ENCODE data around the gene PGAP6. TPM values are rescaled to one million over a fixed set of nuclear protein-coding genes. Genes with fewer than 3 reads are reported as not detected.

The PGAP6 gene
- total and polyA plus RNA-seq, 2 of the 8 experiments (the other 6 are each of a cell fraction or from before 2014, with no cell fraction given), result 86.8 to 364 TPM

GRCh38 chr16:340370-341091 lies 41.2 kb downstream of the PGAP6 start:
- 0 out of 2 replicates have a peak overlapping the region, but pooled peaks have one; percentile 30 for H2BK5ac ChIP-seq (ENCODE audit: low read depth, low read length)
- H3K56ac ChIP-seq (replicated peaks; ENCODE audit: insufficient read length, low read depth, low read length), result no peak overlapping the region
- H4K20me1 ChIP-seq (replicated peaks in 1 of 2; ENCODE audit: control insufficient read depth in 1 of 2, insufficient read depth in 2 of 2, low read length in 2 of 2), result peaks cover 13 to 27% of the 10 kb centered on the region in 2 experiments
- no peak overlapping the region for H3K9ac ChIP-seq (replicated peaks in 1 of 4; ENCODE audit: extremely low read depth in 1 of 4, low read depth in 3 of 4, low read length in 3 of 4)
- H3K18ac ChIP-seq (ENCODE audit: extremely low read depth, low read length), result no peak overlapping the region
- no peak overlapping the region for H3K4me2 ChIP-seq (ENCODE audit: insufficient read depth in 1 of 2, low read depth in 2 of 2, low read length in 2 of 2)
- no peak overlapping the region for H3K14ac ChIP-seq (ENCODE audit: insufficient read length)
- H3K27me3 ChIP-seq (replicated peaks in 1 of 4; ENCODE audit: control insufficient read depth in 3 of 4, extremely low read depth in 1 of 4, insufficient read depth in 3 of 4, low read length in 3 of 4), result no peaks in the 10 kb centered on the region
- no peak overlapping the region for H2BK20ac ChIP-seq (ENCODE audit: low read length)
- no peak overlapping the region for H2BK15ac ChIP-seq (ENCODE audit: low read length)
- peaks cover 0 to 2% (median 0%) of the 10 kb centered on the region in 4 experiments; a peak in 1 of 7 replicates for H3K4me1 ChIP-seq (replicated peaks in 1 of 4; ENCODE audit: control insufficient read depth in 3 of 4, insufficient read depth in 4 of 4, low read length in 3 of 4)
- H3K79me1 ChIP-seq (ENCODE audit: low read depth, low read length), result peaks cover 25% of the 10 kb centered on the region
- H4K8ac ChIP-seq (ENCODE audit: extremely low read depth, insufficient read depth, low read length), result no peak overlapping the region; the same call in 1 of the 2 replicates
- no peak overlapping the region for H3K23ac ChIP-seq (ENCODE audit: insufficient read length)
- H4K5ac ChIP-seq (ENCODE audit: insufficient read length, low read depth, low read length), result no peak overlapping the region
- no peak for DNase-seq (ENCODE audit: low read depth in 1 of 2, low spot score in 2 of 2)
- H4K91ac ChIP-seq (replicated peaks; ENCODE audit: insufficient read length, low read length), result no peak overlapping the region
- H3K27ac ChIP-seq (ENCODE audit: low read depth, low read length), result no peak overlapping the region; the same call in 1 of the 2 replicates
- H3K36me3 ChIP-seq (ENCODE audit: control insufficient read depth in 2 of 4, insufficient read depth in 4 of 4, low read length in 3 of 4), result peaks cover 3 to 11% (median 5%) of the 10 kb centered on the region in 4 experiments; a peak in 6 of 8 replicates
- FAIRE-seq, result no peak
- H2BK120ac ChIP-seq (replicated peaks; ENCODE audit: low read depth, low read length), result no peak overlapping the region
- no peak overlapping the region for H2BK12ac ChIP-seq (ENCODE audit: low read depth, low read length)
- H3K23me2 ChIP-seq (ENCODE audit: low read depth, low read length), result no peaks in the 10 kb centered on the region
- H3K79me2 ChIP-seq (ENCODE audit: control insufficient read depth in 1 of 2, insufficient read depth in 2 of 2, low read length in 2 of 2), result peaks cover 30 to 80% of the 10 kb centered on the region in 2 experiments
- no peak overlapping the region for H3K4me3 ChIP-seq (ENCODE audit: extremely low read depth in 1 of 4, insufficient read depth in 2 of 4, low read depth in 3 of 4, low read length in 4 of 4)
- H2AK5ac ChIP-seq (ENCODE audit: low read depth, low read length), result no peak overlapping the region
- H3K4ac ChIP-seq (replicated peaks; ENCODE audit: insufficient read length, low read depth, low read length), result no peak overlapping the region
- no peaks in the 10 kb centered on the region for H3K9me3 ChIP-seq (ENCODE audit: insufficient read depth in 2 of 2, low read depth in 1 of 2, low read length in 1 of 2)
- ChIA-PET CTCF (ENCODE audit: partially characterized antibody) (interaction anchor here (0.9 to 4.6 kb wide), 3 partner anchors 12 to 22 kb away, joined by 4 to 15 read pairs (median 6); partner anchors contain the start of gene AXIN1), POLR2A (ENCODE audit: partially characterized antibody) (interaction anchor here (1.1 kb wide), 1 partner anchor 11 kb away, joined by 3 read pairs; no protein-coding TSS in a partner anchor)
- H2AFZ ChIP-seq (ENCODE audit: low read length), result no peak overlapping the region
- 94% methylated on average over 22 of the region's 23 CpGs; no CpG with 5 or more reads in 1 of the 2 experiments for whole genome bisulfite sequencing, 2 experiments (ENCODE audit: extremely low coverage in 1 of 2, insufficient coverage in 1 of 2, insufficient read length in 1 of 2, insufficient replicate concordance in 2 of 2, low coverage in 1 of 2, low lambda C conversion rate in 2 of 2, missing lambda C conversion rate in 1 of 2)
- TF ChIP-seq RFX5 (IDR thresholded peaks at IDR 0.05; ENCODE audit: borderline replicate concordance, low read depth, low read length), result no peak
- TF ChIP-seq PHF8 (conservative IDR thresholded peaks at IDR 0.05; ENCODE audit: low read depth, low read length), result no peak
- no peak for TF ChIP-seq FOSL1 (IDR thresholded peaks at IDR 0.05; ENCODE audit: insufficient read depth, low read depth, low read length)
- TF ChIP-seq TBP (IDR thresholded peaks at IDR 0.05; ENCODE audit: low read depth, low read length), result no peak
- no peak for TF ChIP-seq SIRT6 (IDR thresholded peaks at IDR 0.05; ENCODE audit: low read length)
- no peak for TF ChIP-seq HDAC2 (IDR thresholded peaks at IDR 0.05; ENCODE audit: borderline replicate concordance in 1 of 2, low read depth in 2 of 2, low read length in 2 of 2)
- no peak for TF ChIP-seq POLR2AphosphoS5 (IDR thresholded peaks at IDR 0.05; ENCODE audit: low read depth, low read length)
- TF ChIP-seq CBX5 (IDR thresholded peaks at IDR 0.05; ENCODE audit: low read depth, low read length), result no peak
- no peak for TF ChIP-seq POLR2A (IDR thresholded peaks at IDR 0.05; ENCODE audit: control extremely low read depth in 1 of 2, low read depth in 2 of 2, low read length in 2 of 2)
- TF ChIP-seq, protein P1, sequence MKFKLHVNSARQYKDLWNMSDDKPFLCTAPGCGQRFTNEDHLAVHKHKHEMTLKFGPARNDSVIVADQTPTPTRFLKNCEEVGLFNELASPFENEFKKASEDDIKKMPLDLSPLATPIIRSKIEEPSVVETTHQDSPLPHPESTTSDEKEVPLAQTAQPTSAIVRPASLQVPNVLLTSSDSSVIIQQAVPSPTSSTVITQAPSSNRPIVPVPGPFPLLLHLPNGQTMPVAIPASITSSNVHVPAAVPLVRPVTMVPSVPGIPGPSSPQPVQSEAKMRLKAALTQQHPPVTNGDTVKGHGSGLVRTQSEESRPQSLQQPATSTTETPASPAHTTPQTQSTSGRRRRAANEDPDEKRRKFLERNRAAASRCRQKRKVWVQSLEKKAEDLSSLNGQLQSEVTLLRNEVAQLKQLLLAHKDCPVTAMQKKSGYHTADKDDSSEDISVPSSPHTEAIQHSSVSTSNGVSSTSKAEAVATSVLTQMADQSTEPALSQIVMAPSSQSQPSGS (IDR thresholded peaks at IDR 0.05; ENCODE audit: low read length), result no peak

All from H1 (cell line).